GM12878 (cell line): ENCODE data around the gene FCRLB. TPM values are rescaled to one million over a fixed set of nuclear protein-coding genes. Genes with fewer than 3 reads are reported as not detected.
A peak's percentile ranks its signal among the peaks of the same experiment; 100 is the strongest.

ENCODE experiments used
- ATAC-seq: fragments of 200-7000 bp; cut with Tn5 transposase; 3 replicates; pipeline ENCODE4 v1.9.1; 2020; ENCODE audit warnings: mild to moderate bottlenecking, moderate library complexity
- BruUV-seq: library from RNA; stranded (reverse); fragments of 400-500 nt; replicated peaks from 2 replicates; lab custom pipeline; 2021; lab: Mats Ljungman, UMichigan
- CTCF ChIA-PET: fragments of 300-600 bp; sonication (Branson Sonifier 250); formaldehyde crosslinking; extraction: SDS; loops from one replicate; lab custom pipeline; 2021; ENCODE audit warnings: inconsistent platforms; lab: Yijun Ruan, JAX
- POLR2A ChIA-PET: fragments of 350-600 bp; formaldehyde crosslinking; extraction: SDS; loops from one replicate; lab custom pipeline; 2021; ENCODE audit warnings: inconsistent platforms; lab: Charles Lee
- RAD21 ChIA-PET: fragments of 300-600 bp; sonication (Branson Sonifier 250); formaldehyde crosslinking; loops from one replicate; lab custom pipeline; 2023; ENCODE audit warnings: antibody characterized with exemption; ENCODE audit not compliant: unreplicated experiment; lab: Charles Lee
- SMC1A ChIA-PET: fragments of 300-600 bp; sonication (Branson Sonifier 250); formaldehyde crosslinking; loops from one replicate; lab custom pipeline; 2023; ENCODE audit not compliant: unreplicated experiment, uncharacterized antibody; lab: Charles Lee
- DNase-seq: peaks from one replicate; pipeline ENCODE4 v3.0.0-alpha.2; 2011; ENCODE audit warnings: low read depth, low spot score
- FAIRE-seq: peaks from 3 replicates; lab custom pipeline; 2011; peaks lifted over from hg19 to GRCh38; lab: Jason Lieb, UNC
- H2AFZ ChIP-seq: 2 replicates; pipeline ENCODE4 v1.6.0; 2011; ENCODE audit warnings: low read depth, low read length, control low read depth; ENCODE audit not compliant: control insufficient read depth
- H3K27ac ChIP-seq: 2 replicates; pipeline ENCODE4 v1.5.1; 2011; ENCODE audit warnings: control low read depth; ENCODE audit not compliant: control insufficient read depth, insufficient read depth
- H3K27me3 ChIP-seq, 2 experiments: replicated peaks in 1 of 2; 2 replicates each; pipeline versions ENCODE4 v1.6.0 to v1.6.1; 2011; ENCODE audit warnings: low read length in 1 of 2; ENCODE audit not compliant: control insufficient read depth in 2 of 2, insufficient read depth in 2 of 2
- H3K36me3 ChIP-seq, 2 experiments: 2 replicates each; pipeline ENCODE4 v1.5.1; 2011; ENCODE audit warnings: low read length in 1 of 2; ENCODE audit not compliant: control insufficient read depth in 2 of 2, insufficient read depth in 2 of 2
- H3K4me1 ChIP-seq: 2 replicates; pipeline ENCODE4 v1.6.1; 2011; ENCODE audit warnings: mild to moderate bottlenecking, low read length, moderate library complexity, mixed read lengths; ENCODE audit not compliant: control insufficient read depth, insufficient read depth
- H3K4me2 ChIP-seq: 2 replicates; pipeline ENCODE4 v1.6.0; 2011; ENCODE audit warnings: control low read depth; ENCODE audit not compliant: control insufficient read depth, insufficient read depth
- H3K4me3 ChIP-seq: fragments of 200-600 bp; sonication (generic); 2 replicates; pipeline ENCODE4 v1.5.1; 2016
- H3K79me2 ChIP-seq: 2 replicates; pipeline ENCODE4 v1.6.0; 2011; ENCODE audit warnings: low read length; ENCODE audit not compliant: control insufficient read depth, insufficient read depth
- H3K9ac ChIP-seq: 2 replicates; pipeline ENCODE4 v1.8.0; 2011; ENCODE audit warnings: low read length, control low read depth, mixed read lengths; ENCODE audit not compliant: control insufficient read depth, insufficient read depth
- H3K9me3 ChIP-seq: replicated peaks from 3 replicates; pipeline ENCODE4 v1.5.1; 2011; ENCODE audit warnings: mild to moderate bottlenecking, low read length; ENCODE audit not compliant: control insufficient read depth, insufficient read depth
- H4K20me1 ChIP-seq: 2 replicates; pipeline ENCODE4 v1.6.0; 2011; ENCODE audit not compliant: control insufficient read depth, insufficient read depth
- ATF7 ChIP-seq: fragments of 450-650 bp; IDR thresholded peaks from 2 replicates; pipeline ENCODE4 v1.6.1; 2016; ENCODE audit warnings: low read depth, mild to moderate bottlenecking
- BCL11A ChIP-seq: IDR thresholded peaks from 2 replicates; pipeline ENCODE4 v1.6.1; 2011; ENCODE audit warnings: low read depth, low read length
- CBX5 ChIP-seq: sonication (generic); IDR thresholded peaks from 2 replicates; pipeline ENCODE4 v1.6.1; 2016; ENCODE audit warnings: low read depth, moderate library complexity, mild to moderate bottlenecking, inconsistent platforms
- DPF2 ChIP-seq: fragments of 450-650 bp; IDR thresholded peaks from 2 replicates; pipeline ENCODE4 v1.6.1; 2017; ENCODE audit warnings: mild to moderate bottlenecking
- HDAC2 ChIP-seq: fragments of 200-600 bp; sonication (generic); IDR thresholded peaks from 2 replicates; pipeline ENCODE4 v1.6.1; 2017
- HDAC6 ChIP-seq: fragments of 200-600 bp; sonication (generic); IDR thresholded peaks from one replicate; pipeline ENCODE4 v1.8.0; 2017; ENCODE audit warnings: antibody characterized with exemption; ENCODE audit not compliant: unreplicated experiment
- MTA2 ChIP-seq: fragments of 450-650 bp; IDR thresholded peaks from 2 replicates; pipeline ENCODE4 v1.6.1; 2016; ENCODE audit warnings: low read depth, mild to moderate bottlenecking, moderate library complexity
- MXI1 ChIP-seq: fragments of 150-350 bp; IDR thresholded peaks from 2 replicates; pipeline ENCODE4 v1.6.1; 2011; ENCODE audit warnings: low read depth, mild to moderate bottlenecking, inconsistent platforms, low read length, improper control_type of control experiment
- SUZ12 ChIP-seq: fragments of 200-600 bp; sonication (generic); IDR thresholded peaks from one replicate; pipeline ENCODE4 v1.6.1; 2018; ENCODE audit warnings: antibody characterized with exemption, mild to moderate bottlenecking; ENCODE audit not compliant: unreplicated experiment
- YBX1 ChIP-seq: fragments of 450-650 bp; IDR thresholded peaks from 2 replicates; pipeline ENCODE4 v1.6.1; 2016; ENCODE audit warnings: antibody characterized with exemption
- WGBS: methylation state at CpG from one replicate; pipeline ENCODE4 v1.1.6; 2016; ENCODE audit warnings: low lambda C conversion rate; ENCODE audit not compliant: insufficient replicate concordance, insufficient coverage; ENCODE audit errors: missing lambda C conversion rate; 5-methylcytosine and 5-hydroxymethylcytosine counted together
- in situ Hi-C: fragments of 300-500 bp; cut with MboI; formaldehyde crosslinking; loops from 9 replicates; pipeline ENCODE4 v1.14.3; 2018; ENCODE audit warnings: mixed read lengths
- intact Hi-C: fragments of 100-400 bp; cut with micrococcal nuclease; formaldehyde crosslinking; loops from one replicate; pipeline ENCODE4 v1.14.2; 2022; ENCODE audit not compliant: unreplicated experiment
- polyA plus RNA-seq, 11 experiments: library from polyadenylated mRNA; depleted of rRNA in 4 of 11; unstranded in 6 of 11; stranded (reverse) in 5 of 11; fragments of >200 nt; fragmentation: Nextera tagmentation in 4 of 11; fragmentation: Illumina TruSeq in 1 of 11; extraction: Ambion mirVana in 4 of 11; extraction: Trizol in 1 of 11; gene quantifications; 1 replicate in 1 of 11; 2 replicates in 10 of 11; pipeline versions ENCODE4 v1.2.1 to v1.2.3, GENCODE V29; 2011 to 2016; ENCODE audit warnings: inconsistent platforms in 2 of 11, missing spikeins in 2 of 11, low read depth in 1 of 11
- total RNA-seq, 4 experiments: library from RNA; depleted of rRNA in 3 of 4; stranded (reverse); fragments of >200 nt in 3 of 4; fragmentation: Illumina TruSeq in 1 of 4; extraction: Trizol in 1 of 4; gene quantifications; 2 replicates each; pipeline versions ENCODE4 v1.2.1 to v1.2.3, GENCODE V29; 2013 to 2021
- TF ChIP-seq, protein P1 (sequence below): fragments of 450-650 bp; IDR thresholded peaks from 2 replicates; pipeline ENCODE4 v1.6.1; 2016; ENCODE audit warnings: mild to moderate bottlenecking
- TF ChIP-seq, protein P2 (sequence below): fragments of 450-650 bp; IDR thresholded peaks from 2 replicates; pipeline ENCODE4 v1.6.1; 2017; ENCODE audit warnings: mild to moderate bottlenecking, moderate library complexity
- TF ChIP-seq, protein P3 (sequence below): IDR thresholded peaks from 2 replicates; pipeline ENCODE4 v1.6.1; 2012; ENCODE audit warnings: mild to moderate bottlenecking, low read depth, low read length

Gene FCRLB
- total and polyA plus RNA-seq, 10 of the 15 experiments (the other 5 are each of a cell fraction or from before 2014, with no cell fraction given): 0.55 to 11.7 (median 5.6) TPM

DNA sequence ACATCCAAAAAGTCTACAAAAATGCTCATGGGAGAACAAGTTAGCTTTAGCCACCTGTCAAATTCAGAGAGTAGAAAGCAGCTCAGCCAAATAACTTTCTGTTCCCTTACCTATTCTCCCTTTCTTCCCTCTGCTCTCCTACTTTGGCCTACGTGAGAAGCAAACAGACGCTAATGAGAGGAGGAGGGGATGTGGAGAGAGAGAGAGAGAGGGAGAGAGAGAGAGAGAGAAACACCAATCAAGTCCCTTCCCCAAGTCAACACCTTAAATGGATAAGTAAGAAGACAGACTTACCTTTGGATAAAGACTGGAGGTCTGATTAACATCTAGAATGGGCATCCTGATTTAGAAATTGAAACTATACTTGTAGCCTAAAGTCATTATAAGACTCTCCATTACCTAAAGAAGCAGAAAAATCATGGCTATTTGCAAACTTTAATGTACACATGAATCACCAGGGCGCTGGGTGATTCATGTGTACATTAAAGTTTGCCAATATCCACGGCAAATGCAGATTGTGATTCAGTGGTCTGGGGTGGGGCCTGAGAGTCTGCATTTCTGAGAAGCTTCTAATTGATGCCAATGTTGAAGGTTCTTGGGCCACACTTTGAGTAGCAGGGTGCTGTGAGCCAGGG lies 15.1 kb downstream of the FCRLB start:
- Histone ChIP-seq H2AFZ (peak overlapping the region; percentile 37), H3K36me3 (no peaks in the 10 kb centered on the region), H3K4me3 (no peak overlapping the region), H4K20me1 (no peaks in the 10 kb centered on the region), H3K27ac (peak overlapping the region; percentile 72), H3K4me1 (peaks cover 56% of the 10 kb centered on the region), H3K9me3 (no peaks in the 10 kb centered on the region), H3K4me2 (peak overlapping the region; percentile 66), H3K9ac (peak overlapping the region; percentile 28), H3K79me2 (no peaks in the 10 kb centered on the region), H3K27me3 (no peaks in the 10 kb centered on the region)
- DNase-seq (no peak), FAIRE-seq (no peak), ATAC-seq (no peak)
- no TSS peak for BruUV-seq
- CTCF ChIA-PET: interaction anchor here (0.6 to 16.4 kb wide), 12 partner anchors 9 to 414 kb away, joined by 3 to 262 read pairs (median 6); partner anchors contain the start of genes DUSP12 and FCRLA
- in situ Hi-C loops (loop anchor here (5.0 kb wide), 1 partner anchor 89 kb away; no protein-coding TSS in a partner anchor), intact Hi-C loops (loop anchor here (5.0 kb wide), 1 partner anchor 169 kb away; no protein-coding TSS in a partner anchor)
- POLR2A ChIA-PET: interaction anchor here (4.6 to 5.0 kb wide), 2 partner anchors 9 to 29 kb away, joined by 23 to 34 read pairs; partner anchors contain the start of gene FCRLA
- SMC1A ChIA-PET: interaction anchor here (1.3 to 9.7 kb wide), 12 partner anchors 8 to 252 kb away, joined by 3 to 97 read pairs (median 18); partner anchors contain the start of genes DUSP12 and FCRLA
- RAD21 ChIA-PET: interaction anchor here (1.2 to 6.4 kb wide), 7 partner anchors 9 to 249 kb away, joined by 3 to 85 read pairs (median 32); partner anchors contain the start of genes DUSP12, FCRLA and FCRLB
- 33% methylated on average over 4 of the region's 4 CpGs for WGBS
- TF ChIP-seq MTA2 (no peak; the same call in 1 of the 2 replicates), BCL11A (peak; percentile 20; the same call in 1 of the 2 replicates), CBX5 (no peak), MXI1 (no peak), HDAC2 (no peak), YBX1 (no peak), HDAC6 (no peak), ATF7 (no peak), SUZ12 (no peak), DPF2 (0 out of 2 replicates have a peak, but pooled peaks have one; percentile 9)
- TF ChIP-seq, protein P1, sequence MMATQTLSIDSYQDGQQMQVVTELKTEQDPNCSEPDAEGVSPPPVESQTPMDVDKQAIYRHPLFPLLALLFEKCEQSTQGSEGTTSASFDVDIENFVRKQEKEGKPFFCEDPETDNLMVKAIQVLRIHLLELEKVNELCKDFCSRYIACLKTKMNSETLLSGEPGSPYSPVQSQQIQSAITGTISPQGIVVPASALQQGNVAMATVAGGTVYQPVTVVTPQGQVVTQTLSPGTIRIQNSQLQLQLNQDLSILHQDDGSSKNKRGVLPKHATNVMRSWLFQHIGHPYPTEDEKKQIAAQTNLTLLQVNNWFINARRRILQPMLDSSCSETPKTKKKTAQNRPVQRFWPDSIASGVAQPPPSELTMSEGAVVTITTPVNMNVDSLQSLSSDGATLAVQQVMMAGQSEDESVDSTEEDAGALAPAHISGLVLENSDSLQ: no peak
- TF ChIP-seq, protein P2, sequence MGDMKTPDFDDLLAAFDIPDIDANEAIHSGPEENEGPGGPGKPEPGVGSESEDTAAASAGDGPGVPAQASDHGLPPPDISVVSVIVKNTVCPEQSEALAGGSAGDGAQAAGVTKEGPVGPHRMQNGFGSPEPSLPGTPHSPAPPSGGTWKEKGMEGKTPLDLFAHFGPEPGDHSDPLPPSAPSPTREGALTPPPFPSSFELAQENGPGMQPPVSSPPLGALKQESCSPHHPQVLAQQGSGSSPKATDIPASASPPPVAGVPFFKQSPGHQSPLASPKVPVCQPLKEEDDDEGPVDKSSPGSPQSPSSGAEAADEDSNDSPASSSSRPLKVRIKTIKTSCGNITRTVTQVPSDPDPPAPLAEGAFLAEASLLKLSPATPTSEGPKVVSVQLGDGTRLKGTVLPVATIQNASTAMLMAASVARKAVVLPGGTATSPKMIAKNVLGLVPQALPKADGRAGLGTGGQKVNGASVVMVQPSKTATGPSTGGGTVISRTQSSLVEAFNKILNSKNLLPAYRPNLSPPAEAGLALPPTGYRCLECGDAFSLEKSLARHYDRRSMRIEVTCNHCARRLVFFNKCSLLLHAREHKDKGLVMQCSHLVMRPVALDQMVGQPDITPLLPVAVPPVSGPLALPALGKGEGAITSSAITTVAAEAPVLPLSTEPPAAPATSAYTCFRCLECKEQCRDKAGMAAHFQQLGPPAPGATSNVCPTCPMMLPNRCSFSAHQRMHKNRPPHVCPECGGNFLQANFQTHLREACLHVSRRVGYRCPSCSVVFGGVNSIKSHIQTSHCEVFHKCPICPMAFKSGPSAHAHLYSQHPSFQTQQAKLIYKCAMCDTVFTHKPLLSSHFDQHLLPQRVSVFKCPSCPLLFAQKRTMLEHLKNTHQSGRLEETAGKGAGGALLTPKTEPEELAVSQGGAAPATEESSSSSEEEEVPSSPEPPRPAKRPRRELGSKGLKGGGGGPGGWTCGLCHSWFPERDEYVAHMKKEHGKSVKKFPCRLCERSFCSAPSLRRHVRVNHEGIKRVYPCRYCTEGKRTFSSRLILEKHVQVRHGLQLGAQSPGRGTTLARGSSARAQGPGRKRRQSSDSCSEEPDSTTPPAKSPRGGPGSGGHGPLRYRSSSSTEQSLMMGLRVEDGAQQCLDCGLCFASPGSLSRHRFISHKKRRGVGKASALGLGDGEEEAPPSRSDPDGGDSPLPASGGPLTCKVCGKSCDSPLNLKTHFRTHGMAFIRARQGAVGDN: no peak
- TF ChIP-seq, protein P3, sequence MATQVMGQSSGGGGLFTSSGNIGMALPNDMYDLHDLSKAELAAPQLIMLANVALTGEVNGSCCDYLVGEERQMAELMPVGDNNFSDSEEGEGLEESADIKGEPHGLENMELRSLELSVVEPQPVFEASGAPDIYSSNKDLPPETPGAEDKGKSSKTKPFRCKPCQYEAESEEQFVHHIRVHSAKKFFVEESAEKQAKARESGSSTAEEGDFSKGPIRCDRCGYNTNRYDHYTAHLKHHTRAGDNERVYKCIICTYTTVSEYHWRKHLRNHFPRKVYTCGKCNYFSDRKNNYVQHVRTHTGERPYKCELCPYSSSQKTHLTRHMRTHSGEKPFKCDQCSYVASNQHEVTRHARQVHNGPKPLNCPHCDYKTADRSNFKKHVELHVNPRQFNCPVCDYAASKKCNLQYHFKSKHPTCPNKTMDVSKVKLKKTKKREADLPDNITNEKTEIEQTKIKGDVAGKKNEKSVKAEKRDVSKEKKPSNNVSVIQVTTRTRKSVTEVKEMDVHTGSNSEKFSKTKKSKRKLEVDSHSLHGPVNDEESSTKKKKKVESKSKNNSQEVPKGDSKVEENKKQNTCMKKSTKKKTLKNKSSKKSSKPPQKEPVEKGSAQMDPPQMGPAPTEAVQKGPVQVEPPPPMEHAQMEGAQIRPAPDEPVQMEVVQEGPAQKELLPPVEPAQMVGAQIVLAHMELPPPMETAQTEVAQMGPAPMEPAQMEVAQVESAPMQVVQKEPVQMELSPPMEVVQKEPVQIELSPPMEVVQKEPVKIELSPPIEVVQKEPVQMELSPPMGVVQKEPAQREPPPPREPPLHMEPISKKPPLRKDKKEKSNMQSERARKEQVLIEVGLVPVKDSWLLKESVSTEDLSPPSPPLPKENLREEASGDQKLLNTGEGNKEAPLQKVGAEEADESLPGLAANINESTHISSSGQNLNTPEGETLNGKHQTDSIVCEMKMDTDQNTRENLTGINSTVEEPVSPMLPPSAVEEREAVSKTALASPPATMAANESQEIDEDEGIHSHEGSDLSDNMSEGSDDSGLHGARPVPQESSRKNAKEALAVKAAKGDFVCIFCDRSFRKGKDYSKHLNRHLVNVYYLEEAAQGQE: no peak
